ENCODE measurements around the gene CAVIN3.

CAVIN3 gene

GRCh38 chr11:6320411-6321155 is at the start of gene CAVIN3:
Gene CAVIN3 (minus strand): TSS chr11:6320501. CDS start chr11:6320476, 25 bp downstream.
- Histone ChIP-seq H3K4me3 (ENCODE audit: low read depth, low read length) (peak within 1 kb of the TSS; percentile 81), H3K27ac (peak within 1 kb of the TSS; percentile 99), H3K36me3 (replicated peaks) (peaks cover 2% of the 10 kb centered on the region), H3K27me3 (replicated peaks) (no peaks in the 10 kb centered on the region)
- in situ Hi-C loops (cut with HindIII; ENCODE audit: low pct_ligation_motif_present, low sequenced_read_pairs) = no loop called here
- TF ChIP-seq CTCF (IDR thresholded peaks at IDR 0.05; ENCODE audit: low read depth, low read length, missing control alignments) = no peak
- peak; percentile 85 for DNase-seq

GRCh38 chr11:6365659-6366058 is 45.4 kb upstream of the CAVIN3 start:
- H3K27ac ChIP-seq = no peak overlapping the region
- H3K27me3 ChIP-seq (replicated peaks) = no peaks in the 10 kb centered on the region
- no peaks in the 10 kb centered on the region for H3K36me3 ChIP-seq (replicated peaks)
- TF ChIP-seq CTCF (IDR thresholded peaks at IDR 0.05; ENCODE audit: low read depth, low read length, missing control alignments) = no peak
- DNase-seq = no peak
- in situ Hi-C loops (cut with HindIII; ENCODE audit: low pct_ligation_motif_present, low sequenced_read_pairs) = no loop called here
- H3K4me3 ChIP-seq (ENCODE audit: low read depth, low read length) = no peak overlapping the region

GRCh38 chr11:6362873-6363678 is 42.8 kb upstream of the CAVIN3 start:
- peak; percentile 73 for DNase-seq
- Histone ChIP-seq H3K36me3 (replicated peaks) (no peaks in the 10 kb centered on the region), H3K4me3 (ENCODE audit: low read depth, low read length) (no peak overlapping the region), H3K27me3 (replicated peaks) (no peaks in the 10 kb centered on the region), H3K27ac (no peak overlapping the region)
- in situ Hi-C loops (cut with HindIII; ENCODE audit: low pct_ligation_motif_present, low sequenced_read_pairs) = no loop called here
- TF ChIP-seq CTCF (IDR thresholded peaks at IDR 0.05; ENCODE audit: low read depth, low read length, missing control alignments) = peak; percentile 97

- no peak for TF ChIP-seq CTCF (IDR thresholded peaks at IDR 0.05; ENCODE audit: low read depth, low read length, missing control alignments)
- Histone ChIP-seq H3K36me3 (replicated peaks) (no peaks in the 10 kb centered on the region), H3K27ac (no peak overlapping the region), H3K4me3 (ENCODE audit: low read depth, low read length) (no peak overlapping the region), H3K27me3 (replicated peaks) (no peaks in the 10 kb centered on the region)
- no peak for DNase-seq
- in situ Hi-C loops (cut with HindIII; ENCODE audit: low pct_ligation_motif_present, low sequenced_read_pairs) = no loop called here
Observed at GRCh38 chr11:6362185-6362872, 42.0 kb upstream of the CAVIN3 start.

GRCh38 chr11:6360183-6360582 is 39.9 kb upstream of the CAVIN3 start:
- TF ChIP-seq CTCF (IDR thresholded peaks at IDR 0.05; ENCODE audit: low read depth, low read length, missing control alignments) = no peak
- no peaks in the 10 kb centered on the region for H3K36me3 ChIP-seq (replicated peaks)
- H3K4me3 ChIP-seq (ENCODE audit: low read depth, low read length) = no peak overlapping the region
- DNase-seq = no peak
- in situ Hi-C loops (cut with HindIII; ENCODE audit: low pct_ligation_motif_present, low sequenced_read_pairs) = no loop called here
- no peak overlapping the region for H3K27ac ChIP-seq
- no peaks in the 10 kb centered on the region for H3K27me3 ChIP-seq (replicated peaks)
